Endothelial cell of umbilical vein (primary cell): ENCODE measurements around the gene CCDC40. TPM values are rescaled to one million over a fixed set of nuclear protein-coding genes. Genes with fewer than 3 reads are reported as not detected.
"Not testable (repeated sequence)": the region's sequence is repeated elsewhere in the genome, so short reads cannot be mapped to it uniquely, and the experiment has no call there.

Experiments
- BruUV-seq: library from RNA; stranded (reverse); fragments of 400-500 nt; replicated peaks from 2 replicates; lab custom pipeline; 2021; lab: Mats Ljungman, UMichigan
- CTCF ChIA-PET: fragments of 300-600, 350-600 bp; sonication (Branson Sonifier 250); formaldehyde crosslinking; loops from one replicate; lab custom pipeline; 2021; ENCODE audit warnings: antibody characterized with exemption, inconsistent platforms; lab: Charles Lee
- POLR2A ChIA-PET: fragments of 300-600, 350-600 bp; sonication (Branson Sonifier 250); formaldehyde crosslinking; loops from one replicate; lab custom pipeline; 2021; ENCODE audit warnings: antibody characterized with exemption, inconsistent platforms; lab: Charles Lee
- DNase-seq: peaks from one replicate; pipeline ENCODE4 v3.0.0-alpha.2; 2011; ENCODE audit warnings: low read depth, low spot score
- FAIRE-seq: peaks from 2 replicates; lab custom pipeline; 2011; peaks lifted over from hg19 to GRCh38; lab: Jason Lieb, UNC
- H2AFZ ChIP-seq: 2 replicates; pipeline ENCODE4 v1.6.0; 2012; ENCODE audit warnings: low read depth, low read length, control low read depth, inconsistent platforms
- H3K27ac ChIP-seq: 2 replicates; pipeline ENCODE4 v1.5.1; 2011; ENCODE audit warnings: low read depth, mild to moderate bottlenecking, control low read depth, low read length, moderate library complexity; ENCODE audit not compliant: insufficient read depth
- H3K27me3 ChIP-seq, 2 experiments: 2 replicates each; pipeline versions ENCODE4 v1.6.0 to v1.6.1; 2011; ENCODE audit warnings: low read length in 2 of 2, mixed read lengths in 1 of 2; ENCODE audit not compliant: control insufficient read depth in 2 of 2, insufficient read depth in 2 of 2
- H3K36me3 ChIP-seq, 2 experiments: 2 replicates in 1 of 2; 3 replicates in 1 of 2; pipeline ENCODE4 v1.5.1; 2011; ENCODE audit warnings: low read length in 2 of 2, mild to moderate bottlenecking in 1 of 2, moderate library complexity in 1 of 2; ENCODE audit not compliant: control insufficient read depth in 2 of 2, insufficient read depth in 2 of 2; ENCODE audit errors: extremely low read depth in 1 of 2
- H3K4me1 ChIP-seq: 3 replicates; pipeline ENCODE4 v1.5.1; 2011; ENCODE audit warnings: mild to moderate bottlenecking, low read length; ENCODE audit not compliant: control insufficient read depth, insufficient read depth; ENCODE audit errors: extremely low read depth
- H3K4me2 ChIP-seq: 2 replicates; pipeline ENCODE4 v1.6.1; 2011; ENCODE audit warnings: low read length, control low read depth, mixed read lengths; ENCODE audit not compliant: insufficient read depth
- H3K4me3 ChIP-seq, 3 experiments: fragments of 200-600 bp in 1 of 3; sonication (generic), shearing (Covaris generic) in 1 of 3; replicated peaks in 1 of 3; 2 replicates each; pipeline ENCODE4 v1.5.1; 2011 to 2016; ENCODE audit warnings: control low read depth in 3 of 3, low read length in 3 of 3, mild to moderate bottlenecking in 2 of 3, inconsistent platforms in 1 of 3, low read depth in 1 of 3, moderate library complexity in 1 of 3; ENCODE audit not compliant: insufficient read depth in 1 of 3
- H3K79me2 ChIP-seq: 2 replicates; pipeline ENCODE4 v1.6.0; 2012; ENCODE audit warnings: low read length, inconsistent platforms; ENCODE audit not compliant: control insufficient read depth, insufficient read depth
- H3K9ac ChIP-seq: replicated peaks from 2 replicates; pipeline ENCODE3; 2011; ENCODE audit warnings: low read length, control low read depth; ENCODE audit not compliant: insufficient read depth; ENCODE audit errors: extremely low read depth
- H3K9me1 ChIP-seq: replicated peaks from 3 replicates; pipeline ENCODE4 v1.6.0; 2011; ENCODE audit warnings: mild to moderate bottlenecking, low read length; ENCODE audit not compliant: control insufficient read depth, insufficient read depth; ENCODE audit errors: extremely low read depth
- H3K9me3 ChIP-seq: replicated peaks from 2 replicates; pipeline ENCODE4 v1.5.1; 2012; ENCODE audit warnings: low read length, inconsistent platforms; ENCODE audit not compliant: control insufficient read depth, insufficient read depth
- H4K20me1 ChIP-seq: replicated peaks from 2 replicates; pipeline ENCODE3; 2011; ENCODE audit warnings: mild to moderate bottlenecking, low read length; ENCODE audit not compliant: control insufficient read depth, insufficient read depth; ENCODE audit errors: extremely low read depth
- FOS ChIP-seq: IDR thresholded peaks from 2 replicates; pipeline ENCODE4 v1.6.1; 2011; ENCODE audit warnings: mild to moderate bottlenecking, low read length, moderate library complexity, borderline replicate concordance; ENCODE audit not compliant: insufficient read depth
- GATA2 ChIP-seq: IDR thresholded peaks from 2 replicates; pipeline ENCODE4 v1.7.0; 2011; ENCODE audit warnings: low read depth, mild to moderate bottlenecking, moderate library complexity, mixed read lengths, low read length; ENCODE audit not compliant: insufficient read length, insufficient read depth
- JUN ChIP-seq: IDR thresholded peaks from 2 replicates; pipeline ENCODE4 v1.6.1; 2011; ENCODE audit warnings: borderline replicate concordance, low read depth; ENCODE audit not compliant: insufficient read length, insufficient read depth
- MAX ChIP-seq: IDR thresholded peaks from 2 replicates; pipeline ENCODE4 v1.6.1; 2011; ENCODE audit not compliant: insufficient read depth, insufficient read length
- MYC ChIP-seq: IDR thresholded peaks from one replicate; pipeline ENCODE4 v1.6.1; 2011; ENCODE audit warnings: mild to moderate bottlenecking, low read depth, low read length
- POLR2A ChIP-seq: IDR thresholded peaks from 2 replicates; pipeline ENCODE4 v1.6.1; 2012; ENCODE audit warnings: low read depth, mild to moderate bottlenecking, control low read depth, low read length
- POLR2AphosphoS5 ChIP-seq: IDR thresholded peaks from 2 replicates; pipeline ENCODE4 v1.6.1; 2012; ENCODE audit warnings: low read depth, mild to moderate bottlenecking, control low read depth, low read length, moderate library complexity; ENCODE audit not compliant: insufficient read depth
- dilution Hi-C: fragments of 300-500 bp; cut with MboI; formaldehyde crosslinking; loops from one replicate; pipeline ENCODE4 v1.15.0; 2019; ENCODE audit warnings: low sequenced_read_pairs; ENCODE audit not compliant: extremely low pct_ligation_motif_present
- intact Hi-C: fragments of 100-400 bp; cut with micrococcal nuclease; formaldehyde crosslinking; loops from one replicate; pipeline ENCODE4 v1.10.0; 2022
- polyA plus RNA-seq, 4 experiments: library from polyadenylated mRNA; depleted of rRNA in 3 of 4; stranded (reverse) in 3 of 4; unstranded in 1 of 4; fragments of >200 nt; gene quantifications; 2 replicates each; pipeline versions ENCODE4 v1.2.1 to v1.2.3, GENCODE V29; 2011 to 2012; ENCODE audit warnings: missing spikeins in 1 of 4
- total RNA-seq: library from RNA; stranded (reverse); gene quantifications from 2 replicates; pipeline ENCODE4 v1.2.3, GENCODE V29; 2021
- TF ChIP-seq, protein P1 (sequence below), 2 donors: IDR thresholded peaks; 1 replicate in 1 of 2; 2 replicates in 1 of 2; pipeline ENCODE4 v1.5.1; 2011; ENCODE audit warnings: low read length in 2 of 2, mild to moderate bottlenecking in 2 of 2, moderate library complexity in 2 of 2, control low read depth in 1 of 2, inconsistent platforms in 1 of 2, low read depth in 1 of 2; ENCODE audit not compliant: insufficient read depth in 1 of 2; ENCODE audit errors: extremely low read depth in 1 of 2

The CCDC40 gene
- total and polyA plus RNA-seq, 2 donors (not counting 3 experiments of a cell fraction or from before 2014, with no cell fraction given): 1.4 to 5.5 TPM

DNA sequence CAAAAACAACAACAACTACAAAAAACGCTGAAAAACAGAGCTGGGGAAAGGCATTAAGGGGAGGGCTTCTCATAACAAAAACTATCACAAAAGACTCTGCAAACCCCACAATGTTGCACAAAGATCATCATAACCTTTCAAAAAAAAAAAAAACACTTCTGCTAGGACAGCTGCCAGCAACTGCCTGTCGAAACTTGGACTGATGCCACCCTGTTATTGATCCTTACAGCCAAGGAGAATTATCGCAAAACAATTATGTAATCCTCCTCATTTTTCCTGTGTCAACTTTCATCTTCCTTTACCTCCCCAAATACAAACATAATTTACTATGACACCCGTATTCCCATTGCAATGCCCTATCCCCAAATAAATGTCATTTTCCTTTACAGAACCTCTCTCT is 9.3 kb downstream of the CCDC40 start:
- DNase-seq (no peak), FAIRE-seq (no peak)
- Histone ChIP-seq H3K27me3 (no peaks in the 10 kb centered on the region), H3K27ac (no peak overlapping the region), H4K20me1 (no peaks in the 10 kb centered on the region), H3K9me3 (no peaks in the 10 kb centered on the region), H3K4me2 (no peak overlapping the region), H3K9ac (no peak overlapping the region), H3K36me3 (no peaks in the 10 kb centered on the region), H2AFZ (no peak overlapping the region), H3K4me1 (no peaks in the 10 kb centered on the region), H3K9me1 (no peaks in the 10 kb centered on the region), H3K79me2 (no peaks in the 10 kb centered on the region), H3K4me3 (no peak overlapping the region)
- no peak for TF ChIP-seq MYC
- no peak for TF ChIP-seq POLR2AphosphoS5
- no peak for TF ChIP-seq FOS
- no peak for TF ChIP-seq GATA2
- TF ChIP-seq POLR2A: no peak
- no peak for TF ChIP-seq JUN
- TF ChIP-seq, protein P1, sequence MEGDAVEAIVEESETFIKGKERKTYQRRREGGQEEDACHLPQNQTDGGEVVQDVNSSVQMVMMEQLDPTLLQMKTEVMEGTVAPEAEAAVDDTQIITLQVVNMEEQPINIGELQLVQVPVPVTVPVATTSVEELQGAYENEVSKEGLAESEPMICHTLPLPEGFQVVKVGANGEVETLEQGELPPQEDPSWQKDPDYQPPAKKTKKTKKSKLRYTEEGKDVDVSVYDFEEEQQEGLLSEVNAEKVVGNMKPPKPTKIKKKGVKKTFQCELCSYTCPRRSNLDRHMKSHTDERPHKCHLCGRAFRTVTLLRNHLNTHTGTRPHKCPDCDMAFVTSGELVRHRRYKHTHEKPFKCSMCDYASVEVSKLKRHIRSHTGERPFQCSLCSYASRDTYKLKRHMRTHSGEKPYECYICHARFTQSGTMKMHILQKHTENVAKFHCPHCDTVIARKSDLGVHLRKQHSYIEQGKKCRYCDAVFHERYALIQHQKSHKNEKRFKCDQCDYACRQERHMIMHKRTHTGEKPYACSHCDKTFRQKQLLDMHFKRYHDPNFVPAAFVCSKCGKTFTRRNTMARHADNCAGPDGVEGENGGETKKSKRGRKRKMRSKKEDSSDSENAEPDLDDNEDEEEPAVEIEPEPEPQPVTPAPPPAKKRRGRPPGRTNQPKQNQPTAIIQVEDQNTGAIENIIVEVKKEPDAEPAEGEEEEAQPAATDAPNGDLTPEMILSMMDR (IDR thresholded peaks at IDR 0.05; ENCODE audit: extremely low read depth in 1 of 2, insufficient read depth in 1 of 2, low read depth in 1 of 2, low read length in 2 of 2): no peak
- TF ChIP-seq MAX: no peak
- CTCF ChIA-PET: interaction anchor here (1.0 kb wide), 1 partner anchor 9 kb away, joined by 3 read pairs; no protein-coding TSS in a partner anchor
- POLR2A ChIA-PET: no interaction called here
- intact Hi-C loops (no loop called here), dilution Hi-C loops (no loop called here)
- BruUV-seq: no TSS peak

GRCh38 chr17:80046709-80047108 is 10.3 kb downstream of the CCDC40 start:
- POLR2A ChIA-PET: not testable (repeated sequence)
- CTCF ChIA-PET: interaction anchor here (0.5 kb wide), 1 partner anchor 864 kb away, joined by 3 read pairs; no protein-coding TSS in a partner anchor

More at GRCh38 chr17:80046709-80047108, 10.3 kb downstream of the CCDC40 start:
- H4K20me1 ChIP-seq, FAIRE-seq, H3K9me3 ChIP-seq, H3K4me3 ChIP-seq, H3K79me2 ChIP-seq, H3K9ac ChIP-seq, BruUV-seq, DNase-seq, H3K27me3 ChIP-seq, dilution Hi-C loops, H3K4me2 ChIP-seq, intact Hi-C loops, H3K4me1 ChIP-seq, H3K27ac ChIP-seq, H3K9me1 ChIP-seq, H3K36me3 ChIP-seq, H2AFZ ChIP-seq: not testable (repeated sequence)
